LNCAP (cell line): ENCODE results near the gene ARFGAP1.

Experiments used
- CTCF ChIP-seq: fragments of 450-650 bp; IDR thresholded peaks from 2 replicates; pipeline ENCODE4 v1.5.1; 2017; ENCODE audit warnings: mild to moderate bottlenecking

ARFGAP1 gene

GRCh38 chr20:63337786-63338420 lies 65.3 kb downstream of the ARFGAP1 start:
- TF ChIP-seq CTCF = no peak
